ENCODE measurements around the gene PIK3CD. TPM values are rescaled to one million over a fixed set of nuclear protein-coding genes. Genes with fewer than 3 reads are reported as not detected.
"Not testable (repeated sequence)": the region's sequence is repeated elsewhere in the genome, so short reads cannot be mapped to it uniquely, and the experiment has no call there.

PIK3CD gene
- total RNA-seq, 2 experiments from 2014 or later: 152 to 158 TPM

GRCh38 chr1:9755441-9755995 lies 104.0 kb downstream of the PIK3CD start:
- intact Hi-C loops (cut with micrococcal nuclease): no loop called here
- Mint-ChIP-seq H3K27ac (no peak overlapping the region), H3K4me1 (ENCODE audit: low read depth) (peaks cover 9% of the 10 kb centered on the region), H3K9me3 (no peaks in the 10 kb centered on the region), H3K27me3 (no peaks in the 10 kb centered on the region), H3K4me3 (no peak overlapping the region), H3K36me3 (ENCODE audit: low read depth) (peaks cover 17% of the 10 kb centered on the region)
- ChIA-PET CTCF (interaction anchor here (1.1 kb wide), 1 partner anchor 37 kb away, joined by 3 read pairs; no protein-coding TSS in a partner anchor), POLR2A (no interaction called here)
- no peak for DNase-seq
- ATAC-seq: no peak
- no peak for TF ChIP-seq CTCF (IDR thresholded peaks at IDR 0.05)

GRCh38 chr1:9758559-9759121 lies 107.1 kb downstream of the PIK3CD start:
- TF ChIP-seq CTCF (IDR thresholded peaks at IDR 0.05): no peak
- Mint-ChIP-seq H3K27me3 (no peaks in the 10 kb centered on the region), H3K36me3 (ENCODE audit: low read depth) (peaks cover 5% of the 10 kb centered on the region), H3K4me1 (ENCODE audit: low read depth) (peaks cover 9% of the 10 kb centered on the region), H3K4me3 (no peak overlapping the region), H3K9me3 (no peaks in the 10 kb centered on the region), H3K27ac (no peak overlapping the region)
- intact Hi-C loops (cut with micrococcal nuclease): no loop called here
- DNase-seq (no peak), ATAC-seq (no peak)
- ChIA-PET POLR2A (no interaction called here), CTCF (interaction anchor here (1.6 kb wide), 1 partner anchor 26 kb away, joined by 7 read pairs; no protein-coding TSS in a partner anchor)

GRCh38 chr1:9759939-9760338 lies 108.4 kb downstream of the PIK3CD start:
- peaks cover 15% of the 10 kb centered on the region for H3K4me1 Mint-ChIP-seq (ENCODE audit: low read depth)
- POLR2A ChIA-PET: interaction anchor here (1.1 kb wide), 1 partner anchor 25 kb away, joined by 3 read pairs; no protein-coding TSS in a partner anchor
- CTCF ChIA-PET: interaction anchor here (1.2 kb wide), 1 partner anchor 38 kb away, joined by 3 read pairs; no protein-coding TSS in a partner anchor

GRCh38 chr1:9760824-9761223 lies 109.3 kb downstream of the PIK3CD start:
- H3K27ac Mint-ChIP-seq: no peak overlapping the region
- no peak for TF ChIP-seq CTCF (IDR thresholded peaks at IDR 0.05)
- no peak for ATAC-seq
- H3K27me3 Mint-ChIP-seq: no peaks in the 10 kb centered on the region
- ChIA-PET POLR2A (interaction anchor here (1.1 to 1.2 kb wide), 2 partner anchors 17 to 26 kb away, joined by 3 read pairs; no protein-coding TSS in a partner anchor), CTCF (interaction anchor here (1.2 kb wide), 1 partner anchor 39 kb away, joined by 3 read pairs; no protein-coding TSS in a partner anchor)
- no peaks in the 10 kb centered on the region for H3K9me3 Mint-ChIP-seq
- no peak overlapping the region for H3K4me3 Mint-ChIP-seq
- no peak for DNase-seq
- H3K4me1 Mint-ChIP-seq (ENCODE audit: low read depth): peaks cover 15% of the 10 kb centered on the region
- H3K36me3 Mint-ChIP-seq (ENCODE audit: low read depth): peaks cover 1% of the 10 kb centered on the region
- intact Hi-C loops (cut with micrococcal nuclease): no loop called here

More at GRCh38 chr1:9759939-9760338, 108.4 kb downstream of the PIK3CD start:
- peaks cover 1% of the 10 kb centered on the region for H3K36me3 Mint-ChIP-seq (ENCODE audit: low read depth)
- H3K4me3 Mint-ChIP-seq: no peak overlapping the region
- intact Hi-C loops (cut with micrococcal nuclease): no loop called here
- no peaks in the 10 kb centered on the region for H3K9me3 Mint-ChIP-seq
- DNase-seq (no peak), ATAC-seq (no peak)
- H3K27ac Mint-ChIP-seq: no peak overlapping the region
- no peak for TF ChIP-seq CTCF (IDR thresholded peaks at IDR 0.05)
- no peaks in the 10 kb centered on the region for H3K27me3 Mint-ChIP-seq

- Mint-ChIP-seq H3K36me3 (ENCODE audit: low read depth) (peaks cover 1% of the 10 kb centered on the region), H3K27me3 (no peaks in the 10 kb centered on the region), H3K27ac (no peak overlapping the region), H3K9me3 (no peaks in the 10 kb centered on the region), H3K4me3 (no peak overlapping the region), H3K4me1 (ENCODE audit: low read depth) (peaks cover 15% of the 10 kb centered on the region)
- intact Hi-C loops (cut with micrococcal nuclease): no loop called here
- no peak for TF ChIP-seq CTCF (IDR thresholded peaks at IDR 0.05)
- ATAC-seq (no peak), DNase-seq (no peak)
- POLR2A ChIA-PET: interaction anchor here (0.7 kb wide), 1 partner anchor 53 kb away, joined by 3 read pairs; no protein-coding TSS in a partner anchor
- CTCF ChIA-PET: no interaction called here
These were observed 110.3 kb downstream of the PIK3CD start for GRCh38 chr1:9761855-9762254.

GRCh38 chr1:9762446-9762845 lies 110.9 kb downstream of the PIK3CD start:
- H3K27ac Mint-ChIP-seq; H3K4me3 Mint-ChIP-seq; DNase-seq; intact Hi-C loops (cut with micrococcal nuclease); H3K36me3 Mint-ChIP-seq (ENCODE audit: low read depth); H3K27me3 Mint-ChIP-seq; H3K9me3 Mint-ChIP-seq; ATAC-seq: not testable (repeated sequence)
- POLR2A ChIA-PET: interaction anchor here (0.7 kb wide), 1 partner anchor 52 kb away, joined by 3 read pairs; no protein-coding TSS in a partner anchor
- CTCF ChIA-PET: interaction anchor here (1.5 kb wide), 1 partner anchor 12 kb away, joined by 5 read pairs; no protein-coding TSS in a partner anchor
- H3K4me1 Mint-ChIP-seq (ENCODE audit: low read depth): peaks cover 15% of the 10 kb centered on the region
